Activated CD8-positive, alpha-beta T cell treated with anti-CD3 and anti-CD28 coated beads, Interleukin-2, amount 10 ng/mL, durations not matched to agents 7 days and 5 days (primary cell): Measurements from ENCODE around the gene KRT31. TPM values are rescaled to one million over a fixed set of nuclear protein-coding genes. Genes with fewer than 3 reads are reported as not detected.
"Not testable (repeated sequence)": the region's sequence is repeated elsewhere in the genome, so short reads cannot be mapped to it uniquely, and the experiment has no call there.

Experiments
- ATAC-seq: fragments of 150-1000 bp; cut with Tn5 transposase; one replicate; pipeline ENCODE4 v1.10.0; 2021; ENCODE audit warnings: moderate library complexity
- CTCF ChIA-PET: fragments of 350-600 bp; sonication (Branson Sonifier 250); formaldehyde crosslinking; loops from one replicate; lab custom pipeline; 2021; ENCODE audit warnings: antibody characterized with exemption; lab: Charles Lee
- POLR2A ChIA-PET: fragments of 350-600 bp; sonication (Branson Sonifier 250); formaldehyde crosslinking; loops from one replicate; lab custom pipeline; 2021; ENCODE audit warnings: antibody characterized with exemption; lab: Charles Lee
- DNase-seq: peaks from one replicate; pipeline ENCODE4 v3.0.0-alpha.2; 2020
- H3K27ac Mint-ChIP-seq: one replicate; pipeline ENCODE4 v1.8.0; 2021; ENCODE audit warnings: mild to moderate bottlenecking, mixed read lengths
- H3K27me3 Mint-ChIP-seq: one replicate; pipeline ENCODE4 v1.8.0; 2021; ENCODE audit warnings: low read depth, mixed read lengths
- H3K36me3 Mint-ChIP-seq: one replicate; pipeline ENCODE4 v1.8.0; 2021; ENCODE audit warnings: low read depth, mixed read lengths
- H3K4me1 Mint-ChIP-seq: one replicate; pipeline ENCODE4 v1.8.0; 2021; ENCODE audit warnings: low read depth, mixed read lengths
- H3K4me3 Mint-ChIP-seq: one replicate; pipeline ENCODE4 v1.8.0; 2021; ENCODE audit warnings: mild to moderate bottlenecking, mixed read lengths
- H3K9me3 Mint-ChIP-seq: one replicate; pipeline ENCODE4 v1.8.0; 2022; ENCODE audit warnings: mixed read lengths; ENCODE audit not compliant: insufficient read depth
- total RNA-seq, 2 experiments: library from RNA; stranded (reverse); gene quantifications; one replicate each; pipeline ENCODE4 v1.2.3, GENCODE V29; 2021

The KRT31 gene
- total RNA-seq, 2 experiments from 2014 or later = not detected

- ChIA-PET POLR2A (no interaction called here), CTCF (no interaction called here)
- peaks cover 3% of the 10 kb centered on the region for H3K36me3 Mint-ChIP-seq
- no peak overlapping the region for H3K27ac Mint-ChIP-seq
- H3K9me3 Mint-ChIP-seq = no peaks in the 10 kb centered on the region
- no peak overlapping the region for H3K4me3 Mint-ChIP-seq
- no peak for DNase-seq
- H3K27me3 Mint-ChIP-seq = peaks cover 6% of the 10 kb centered on the region
- ATAC-seq = no peak
- H3K4me1 Mint-ChIP-seq = no peaks in the 10 kb centered on the region
Measured at GRCh38 chr17:41382394-41382793, 15.0 kb downstream of the KRT31 start.

- H3K4me3 Mint-ChIP-seq, H3K36me3 Mint-ChIP-seq, H3K4me1 Mint-ChIP-seq, H3K27me3 Mint-ChIP-seq, POLR2A ChIA-PET, ATAC-seq, H3K27ac Mint-ChIP-seq, H3K9me3 Mint-ChIP-seq, DNase-seq: not testable (repeated sequence)
- CTCF ChIA-PET = interaction anchor here (1.4 kb wide), 1 partner anchor 8 kb away, joined by 4 read pairs; no protein-coding TSS in a partner anchor
Measured at GRCh38 chr17:41381943-41382342, 15.5 kb downstream of the KRT31 start, which contains the start of gene KRT34. Gene KRT34 (minus strand): TSS chr17:41382306. CDS start chr17:41382246, 60 bp downstream.

GRCh38 chr17:41380091-41380490 is 17.3 kb downstream of the KRT31 start:
- DNase-seq, POLR2A ChIA-PET, H3K4me3 Mint-ChIP-seq, CTCF ChIA-PET, H3K9me3 Mint-ChIP-seq, H3K27ac Mint-ChIP-seq, H3K36me3 Mint-ChIP-seq, ATAC-seq, H3K4me1 Mint-ChIP-seq, H3K27me3 Mint-ChIP-seq: not testable (repeated sequence)

GRCh38 chr17:41377546-41377945 is 19.9 kb downstream of the KRT31 start:
- H3K4me3 Mint-ChIP-seq = no peak overlapping the region
- no peak overlapping the region for H3K27ac Mint-ChIP-seq
- no peaks in the 10 kb centered on the region for H3K9me3 Mint-ChIP-seq
- ChIA-PET CTCF (no interaction called here), POLR2A (interaction anchor here (0.6 kb wide), 1 partner anchor 681 kb away, joined by 3 read pairs; no protein-coding TSS in a partner anchor)
- no peak for DNase-seq
- peaks cover 3% of the 10 kb centered on the region for H3K27me3 Mint-ChIP-seq
- ATAC-seq = no peak
- no peaks in the 10 kb centered on the region for H3K36me3 Mint-ChIP-seq
- H3K4me1 Mint-ChIP-seq = no peaks in the 10 kb centered on the region

GRCh38 chr17:41369713-41370112 is 27.7 kb downstream of the KRT31 start, which contains the start of gene KRT33B:
Gene KRT33B (minus strand): TSS chr17:41369813. CDS start chr17:41369750, 63 bp downstream.
- no peak within 1 kb of the TSS for H3K27ac Mint-ChIP-seq
- peaks cover 2% of the 10 kb centered on the region for H3K27me3 Mint-ChIP-seq
- H3K36me3 Mint-ChIP-seq = no peaks in the 10 kb centered on the region
- no peak within 1 kb of the TSS for H3K4me3 Mint-ChIP-seq
- ATAC-seq (no peak), DNase-seq (no peak)
- POLR2A ChIA-PET = no interaction called here
- no peaks in the 10 kb centered on the region for H3K4me1 Mint-ChIP-seq
- H3K9me3 Mint-ChIP-seq = no peaks in the 10 kb centered on the region
- CTCF ChIA-PET = interaction anchor here (0.8 to 1.3 kb wide), 2 partner anchors 47 to 179 kb away, joined by 4 read pairs; no protein-coding TSS in a partner anchor

- no peak overlapping the region for H3K27ac Mint-ChIP-seq
- ATAC-seq = no peak
Measured at GRCh38 chr17:41369023-41369422, 28.4 kb downstream of the KRT31 start.

GRCh38 chr17:41367426-41368075 is 29.9 kb downstream of the KRT31 start:
- DNase-seq (no peak), ATAC-seq (no peak)
- Mint-ChIP-seq H3K9me3 (no peaks in the 10 kb centered on the region), H3K27me3 (peaks cover 2% of the 10 kb centered on the region), H3K4me1 (no peaks in the 10 kb centered on the region), H3K27ac (no peak overlapping the region), H3K4me3 (no peak overlapping the region), H3K36me3 (no peaks in the 10 kb centered on the region)
- ChIA-PET CTCF (no interaction called here), POLR2A (no interaction called here)

More at GRCh38 chr17:41369023-41369422, 28.4 kb downstream of the KRT31 start:
- Mint-ChIP-seq H3K36me3 (no peaks in the 10 kb centered on the region), H3K4me3 (no peak overlapping the region), H3K27me3 (peaks cover 2% of the 10 kb centered on the region), H3K4me1 (no peaks in the 10 kb centered on the region), H3K9me3 (no peaks in the 10 kb centered on the region)
- CTCF ChIA-PET = interaction anchor here (1.3 kb wide), 1 partner anchor 47 kb away, joined by 4 read pairs; no protein-coding TSS in a partner anchor
- DNase-seq = no peak
- POLR2A ChIA-PET = no interaction called here

- Mint-ChIP-seq H3K9me3 (peaks cover 8% of the 10 kb centered on the region), H3K4me3 (no peak overlapping the region), H3K27me3 (peaks cover 2% of the 10 kb centered on the region), H3K4me1 (no peaks in the 10 kb centered on the region), H3K27ac (no peak overlapping the region), H3K36me3 (no peaks in the 10 kb centered on the region)
- POLR2A ChIA-PET = no interaction called here
- CTCF ChIA-PET = no interaction called here
- no peak for DNase-seq
- no peak for ATAC-seq
Measured at GRCh38 chr17:41366070-41366469, 31.3 kb downstream of the KRT31 start.

GRCh38 chr17:41363881-41364280 is 33.5 kb downstream of the KRT31 start:
- H3K4me3 Mint-ChIP-seq = no peak overlapping the region
- POLR2A ChIA-PET = no interaction called here
- H3K9me3 Mint-ChIP-seq = peaks cover 8% of the 10 kb centered on the region
- no peaks in the 10 kb centered on the region for H3K27me3 Mint-ChIP-seq
- CTCF ChIA-PET = no interaction called here
- DNase-seq = no peak
- no peaks in the 10 kb centered on the region for H3K36me3 Mint-ChIP-seq
- no peak overlapping the region for H3K27ac Mint-ChIP-seq
- H3K4me1 Mint-ChIP-seq = no peaks in the 10 kb centered on the region
- ATAC-seq = no peak

GRCh38 chr17:41360296-41360995 is 37.0 kb downstream of the KRT31 start:
- CTCF ChIA-PET = no interaction called here
- H3K36me3 Mint-ChIP-seq = no peaks in the 10 kb centered on the region
- no peak overlapping the region for H3K27ac Mint-ChIP-seq
- H3K27me3 Mint-ChIP-seq = peaks cover 7% of the 10 kb centered on the region
- POLR2A ChIA-PET = no interaction called here
- no peak for ATAC-seq
- H3K4me3 Mint-ChIP-seq = no peak overlapping the region
- DNase-seq = no peak
- peaks cover 8% of the 10 kb centered on the region for H3K9me3 Mint-ChIP-seq
- no peaks in the 10 kb centered on the region for H3K4me1 Mint-ChIP-seq

GRCh38 chr17:41354536-41354935 is 42.9 kb downstream of the KRT31 start:
- Mint-ChIP-seq H3K9me3 (no peaks in the 10 kb centered on the region), H3K4me3 (no peak overlapping the region), H3K27me3 (peaks cover 21% of the 10 kb centered on the region), H3K4me1 (no peaks in the 10 kb centered on the region), H3K27ac (no peak overlapping the region), H3K36me3 (no peaks in the 10 kb centered on the region)
- no peak for ATAC-seq
- CTCF ChIA-PET = no interaction called here
- POLR2A ChIA-PET = no interaction called here
- no peak for DNase-seq
